Measurements from ENCODE around the gene FGF4. TPM values are rescaled to one million over a fixed set of nuclear protein-coding genes. Genes with fewer than 3 reads are reported as not detected.

FGF4 gene
- total RNA-seq, 2 experiments from 2014 or later: not detected

- POLR2A ChIA-PET: no interaction called here
- peaks cover 3% of the 10 kb centered on the region for H3K36me3 Mint-ChIP-seq (ENCODE audit: low read depth)
- no peak for TF ChIP-seq CTCF (IDR thresholded peaks at IDR 0.05)
- no peak for DNase-seq
- no peak overlapping the region for H3K4me3 Mint-ChIP-seq
- H3K9me3 Mint-ChIP-seq: peaks cover 12% of the 10 kb centered on the region
- ATAC-seq: no peak
- CTCF ChIA-PET: no interaction called here
- no peaks in the 10 kb centered on the region for H3K4me1 Mint-ChIP-seq (ENCODE audit: low read depth)
- peaks cover 15% of the 10 kb centered on the region for H3K27me3 Mint-ChIP-seq
- intact Hi-C loops (cut with micrococcal nuclease): no loop called here
- no peak overlapping the region for H3K27ac Mint-ChIP-seq
Observed at GRCh38 chr11:69734367-69734766, 40.8 kb downstream of the FGF4 start.

- H3K27me3 Mint-ChIP-seq: peaks cover 19% of the 10 kb centered on the region
- no peak for DNase-seq
- H3K4me3 Mint-ChIP-seq: no peak overlapping the region
- peaks cover 3% of the 10 kb centered on the region for H3K36me3 Mint-ChIP-seq (ENCODE audit: low read depth)
- ChIA-PET CTCF (no interaction called here), POLR2A (no interaction called here)
- ATAC-seq: no peak
- peaks cover 8% of the 10 kb centered on the region for H3K9me3 Mint-ChIP-seq
- H3K4me1 Mint-ChIP-seq (ENCODE audit: low read depth): no peaks in the 10 kb centered on the region
- TF ChIP-seq CTCF (IDR thresholded peaks at IDR 0.05): no peak
- intact Hi-C loops (cut with micrococcal nuclease): no loop called here
- no peak overlapping the region for H3K27ac Mint-ChIP-seq
Observed at GRCh38 chr11:69732910-69733309, 42.2 kb downstream of the FGF4 start.

- no peak for ATAC-seq
Observed at GRCh38 chr11:69731110-69731509, 44.0 kb downstream of the FGF4 start.

GRCh38 chr11:69730500-69730899 is 44.6 kb downstream of the FGF4 start:
- Mint-ChIP-seq H3K27me3 (peaks cover 34% of the 10 kb centered on the region), H3K27ac (no peak overlapping the region), H3K4me3 (no peak overlapping the region), H3K36me3 (ENCODE audit: low read depth) (peaks cover 3% of the 10 kb centered on the region), H3K9me3 (peaks cover 8% of the 10 kb centered on the region), H3K4me1 (ENCODE audit: low read depth) (no peaks in the 10 kb centered on the region)
- ATAC-seq (no peak), DNase-seq (no peak)
- intact Hi-C loops (cut with micrococcal nuclease): no loop called here
- POLR2A ChIA-PET: no interaction called here
- no peak for TF ChIP-seq CTCF (IDR thresholded peaks at IDR 0.05)
- CTCF ChIA-PET: no interaction called here

More at GRCh38 chr11:69731110-69731509, 44.0 kb downstream of the FGF4 start:
- Mint-ChIP-seq H3K9me3 (peaks cover 8% of the 10 kb centered on the region), H3K27me3 (peaks cover 28% of the 10 kb centered on the region), H3K4me1 (ENCODE audit: low read depth) (no peaks in the 10 kb centered on the region), H3K4me3 (no peak overlapping the region), H3K27ac (no peak overlapping the region), H3K36me3 (ENCODE audit: low read depth) (peaks cover 3% of the 10 kb centered on the region)
- POLR2A ChIA-PET: no interaction called here
- intact Hi-C loops (cut with micrococcal nuclease): no loop called here
- DNase-seq: no peak
- no peak for TF ChIP-seq CTCF (IDR thresholded peaks at IDR 0.05)
- CTCF ChIA-PET: no interaction called here

- peaks cover 2% of the 10 kb centered on the region for H3K9me3 Mint-ChIP-seq
- intact Hi-C loops (cut with micrococcal nuclease): no loop called here
- ChIA-PET POLR2A (no interaction called here), CTCF (no interaction called here)
- TF ChIP-seq CTCF (IDR thresholded peaks at IDR 0.05): no peak
- ATAC-seq (no peak), DNase-seq (no peak)
- no peak overlapping the region for H3K27ac Mint-ChIP-seq
- peaks cover 42% of the 10 kb centered on the region for H3K27me3 Mint-ChIP-seq
- no peaks in the 10 kb centered on the region for H3K4me1 Mint-ChIP-seq (ENCODE audit: low read depth)
- no peaks in the 10 kb centered on the region for H3K36me3 Mint-ChIP-seq (ENCODE audit: low read depth)
- H3K4me3 Mint-ChIP-seq: no peak overlapping the region
Observed at GRCh38 chr11:69729252-69729651, 45.9 kb downstream of the FGF4 start.

Measured in activated CD8-positive, alpha-beta T cell treated with anti-CD3 and anti-CD28 coated beads for 36 hours (primary cell).